HL-60 (cell line): Measurements from ENCODE around the gene ALAD.
"Not testable (repeated sequence)": the region's sequence is repeated elsewhere in the genome, so short reads cannot be mapped to it uniquely, and the experiment has no call there.

Experiments used
- DNase-seq, 2 experiments: peaks; one replicate each; pipeline ENCODE4 v3.0.0-alpha.2; 2010 to 2020; ENCODE audit warnings: low read depth in 1 of 2, low spot score in 1 of 2
- H3K27ac ChIP-seq: fragments of 250-450 bp; sonication (Bioruptor Pico); replicated peaks from 2 replicates; pipeline ENCODE4 v1.5.1; 2020; ENCODE audit warnings: mild to moderate bottlenecking, moderate library complexity
- H3K27me3 ChIP-seq: fragments of 250-450 bp; sonication (Bioruptor Pico); 2 replicates; pipeline ENCODE4 v1.5.1; 2021; ENCODE audit warnings: mild to moderate bottlenecking, moderate library complexity; ENCODE audit not compliant: insufficient read depth, poor library complexity, severe bottlenecking
- H3K4me3 ChIP-seq: replicated peaks from 2 replicates; pipeline ENCODE4 v1.5.1; 2011; ENCODE audit warnings: mild to moderate bottlenecking, control low read depth, low read length; ENCODE audit not compliant: insufficient read depth
- GABPA ChIP-seq: IDR thresholded peaks from 2 replicates; pipeline ENCODE4 v1.6.1; 2012; ENCODE audit warnings: low read depth
- POLR2AphosphoS5 ChIP-seq: IDR thresholded peaks from 2 replicates; pipeline ENCODE4 v1.6.1; 2012; ENCODE audit warnings: low read depth
- SPI1 ChIP-seq: IDR thresholded peaks from 2 replicates; pipeline ENCODE4 v1.6.1; 2012; ENCODE audit warnings: low read depth, mild to moderate bottlenecking, borderline replicate concordance
- TF ChIP-seq, protein P1 (sequence below): IDR thresholded peaks from one replicate; pipeline ENCODE4 v1.5.1; 2011; ENCODE audit warnings: low read length, control low read depth, inconsistent platforms; ENCODE audit not compliant: insufficient read depth
- TF ChIP-seq, protein P2 (sequence below): IDR thresholded peaks from 2 replicates; pipeline ENCODE4 v1.6.1; 2012; ENCODE audit warnings: low read depth; ENCODE audit not compliant: insufficient replicate concordance

ALAD gene

DNA sequence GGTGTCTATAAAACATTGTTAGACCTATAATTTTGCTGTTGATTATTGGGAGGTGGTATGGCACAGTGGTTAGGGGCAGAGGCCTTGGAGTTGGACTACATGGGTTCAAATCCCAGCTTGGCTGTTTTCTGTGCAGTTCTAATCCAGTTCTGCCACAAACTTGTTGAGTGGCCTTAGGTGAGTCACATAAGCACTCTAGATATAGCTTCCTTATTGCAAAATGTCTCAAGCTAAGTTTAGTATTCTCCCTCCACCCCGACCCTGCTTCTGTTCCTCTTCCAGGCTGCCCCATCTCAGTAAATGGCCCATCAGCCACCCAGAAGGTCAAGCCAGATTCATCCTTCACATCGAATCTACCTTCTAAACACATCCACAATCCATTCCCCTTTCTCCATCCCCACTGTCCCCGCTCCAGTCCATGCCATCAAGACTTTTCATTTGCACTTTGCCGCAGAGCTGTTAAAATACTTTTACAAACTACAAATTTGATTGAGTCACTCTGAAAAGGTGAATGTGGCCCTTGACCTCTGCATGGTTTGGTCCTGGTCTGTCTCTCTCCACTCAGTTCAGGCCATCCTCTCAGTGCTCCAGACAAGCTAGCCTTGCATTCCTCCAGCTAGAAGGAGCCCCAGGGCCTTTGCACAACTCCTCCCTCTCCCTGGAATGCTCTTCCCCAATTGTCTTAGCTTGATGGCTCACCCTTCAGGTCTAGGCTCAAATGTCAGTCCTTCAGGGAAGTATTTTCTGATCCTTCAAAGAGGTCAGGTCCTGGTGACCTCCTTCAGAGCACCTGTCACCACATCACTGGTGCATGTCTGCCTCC, 14.3 kb downstream of the ALAD start:
- H3K27ac ChIP-seq = no peak overlapping the region
- no peaks in the 10 kb centered on the region for H3K27me3 ChIP-seq
- no peak overlapping the region for H3K4me3 ChIP-seq
- DNase-seq = no peak
- TF ChIP-seq, protein P1, sequence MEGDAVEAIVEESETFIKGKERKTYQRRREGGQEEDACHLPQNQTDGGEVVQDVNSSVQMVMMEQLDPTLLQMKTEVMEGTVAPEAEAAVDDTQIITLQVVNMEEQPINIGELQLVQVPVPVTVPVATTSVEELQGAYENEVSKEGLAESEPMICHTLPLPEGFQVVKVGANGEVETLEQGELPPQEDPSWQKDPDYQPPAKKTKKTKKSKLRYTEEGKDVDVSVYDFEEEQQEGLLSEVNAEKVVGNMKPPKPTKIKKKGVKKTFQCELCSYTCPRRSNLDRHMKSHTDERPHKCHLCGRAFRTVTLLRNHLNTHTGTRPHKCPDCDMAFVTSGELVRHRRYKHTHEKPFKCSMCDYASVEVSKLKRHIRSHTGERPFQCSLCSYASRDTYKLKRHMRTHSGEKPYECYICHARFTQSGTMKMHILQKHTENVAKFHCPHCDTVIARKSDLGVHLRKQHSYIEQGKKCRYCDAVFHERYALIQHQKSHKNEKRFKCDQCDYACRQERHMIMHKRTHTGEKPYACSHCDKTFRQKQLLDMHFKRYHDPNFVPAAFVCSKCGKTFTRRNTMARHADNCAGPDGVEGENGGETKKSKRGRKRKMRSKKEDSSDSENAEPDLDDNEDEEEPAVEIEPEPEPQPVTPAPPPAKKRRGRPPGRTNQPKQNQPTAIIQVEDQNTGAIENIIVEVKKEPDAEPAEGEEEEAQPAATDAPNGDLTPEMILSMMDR = no peak
- TF ChIP-seq GABPA = no peak

DNA sequence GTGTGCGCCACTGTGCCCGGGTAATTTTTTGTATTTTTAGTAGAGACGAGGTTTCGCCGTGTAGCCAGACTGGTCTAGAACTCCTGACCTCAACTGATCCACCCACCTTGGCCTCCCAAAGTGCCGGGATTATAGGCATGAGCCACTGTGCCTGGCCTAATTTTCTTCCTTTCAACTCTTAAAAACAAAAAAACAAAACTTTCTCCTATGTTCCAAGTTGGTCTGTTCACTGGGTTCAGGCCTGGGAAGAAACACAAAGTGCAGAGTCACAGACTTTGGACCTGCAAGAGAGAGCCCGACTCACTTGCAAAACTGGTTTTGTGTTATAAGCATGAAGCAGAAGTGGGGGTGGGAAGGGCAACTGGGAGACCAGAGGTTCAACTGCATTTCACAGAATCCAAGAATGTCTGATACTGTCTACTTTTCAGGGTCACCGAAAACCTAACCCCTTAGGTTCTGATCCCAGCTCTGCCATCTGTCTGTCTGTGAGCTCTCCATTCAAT, 19.1 kb downstream of the ALAD start:
- no peak overlapping the region for H3K27ac ChIP-seq
- peak in 1 of 2 experiments; percentile 26 for DNase-seq
- TF ChIP-seq, protein P1 = no peak
- TF ChIP-seq POLR2AphosphoS5 = no peak
- no peak for TF ChIP-seq SPI1
- TF ChIP-seq, protein P2, sequence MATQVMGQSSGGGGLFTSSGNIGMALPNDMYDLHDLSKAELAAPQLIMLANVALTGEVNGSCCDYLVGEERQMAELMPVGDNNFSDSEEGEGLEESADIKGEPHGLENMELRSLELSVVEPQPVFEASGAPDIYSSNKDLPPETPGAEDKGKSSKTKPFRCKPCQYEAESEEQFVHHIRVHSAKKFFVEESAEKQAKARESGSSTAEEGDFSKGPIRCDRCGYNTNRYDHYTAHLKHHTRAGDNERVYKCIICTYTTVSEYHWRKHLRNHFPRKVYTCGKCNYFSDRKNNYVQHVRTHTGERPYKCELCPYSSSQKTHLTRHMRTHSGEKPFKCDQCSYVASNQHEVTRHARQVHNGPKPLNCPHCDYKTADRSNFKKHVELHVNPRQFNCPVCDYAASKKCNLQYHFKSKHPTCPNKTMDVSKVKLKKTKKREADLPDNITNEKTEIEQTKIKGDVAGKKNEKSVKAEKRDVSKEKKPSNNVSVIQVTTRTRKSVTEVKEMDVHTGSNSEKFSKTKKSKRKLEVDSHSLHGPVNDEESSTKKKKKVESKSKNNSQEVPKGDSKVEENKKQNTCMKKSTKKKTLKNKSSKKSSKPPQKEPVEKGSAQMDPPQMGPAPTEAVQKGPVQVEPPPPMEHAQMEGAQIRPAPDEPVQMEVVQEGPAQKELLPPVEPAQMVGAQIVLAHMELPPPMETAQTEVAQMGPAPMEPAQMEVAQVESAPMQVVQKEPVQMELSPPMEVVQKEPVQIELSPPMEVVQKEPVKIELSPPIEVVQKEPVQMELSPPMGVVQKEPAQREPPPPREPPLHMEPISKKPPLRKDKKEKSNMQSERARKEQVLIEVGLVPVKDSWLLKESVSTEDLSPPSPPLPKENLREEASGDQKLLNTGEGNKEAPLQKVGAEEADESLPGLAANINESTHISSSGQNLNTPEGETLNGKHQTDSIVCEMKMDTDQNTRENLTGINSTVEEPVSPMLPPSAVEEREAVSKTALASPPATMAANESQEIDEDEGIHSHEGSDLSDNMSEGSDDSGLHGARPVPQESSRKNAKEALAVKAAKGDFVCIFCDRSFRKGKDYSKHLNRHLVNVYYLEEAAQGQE = no peak
- no peak for TF ChIP-seq GABPA
- H3K27me3 ChIP-seq = no peaks in the 10 kb centered on the region
- no peak overlapping the region for H3K4me3 ChIP-seq

DNA sequence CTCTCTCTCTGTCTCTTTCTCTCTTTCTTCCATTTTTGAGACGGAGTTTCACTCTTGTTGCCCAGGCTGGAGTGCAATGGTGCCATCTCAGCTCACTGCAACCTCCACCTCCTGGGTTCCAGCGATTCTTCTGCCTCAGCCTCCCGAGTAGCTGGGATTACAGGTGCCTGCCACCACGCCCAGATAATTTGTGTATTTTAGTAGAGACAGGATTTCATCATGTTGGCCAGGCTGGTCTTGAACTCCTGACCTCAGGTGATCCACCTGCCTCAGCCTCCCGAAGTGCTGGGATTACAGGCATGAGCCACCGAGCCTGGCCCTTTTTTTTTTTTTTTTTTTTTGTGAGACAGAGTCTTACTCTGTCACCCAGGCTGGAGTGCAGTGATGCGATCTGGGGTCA, 19.6 kb downstream of the ALAD start:
- not testable (repeated sequence) for H3K27me3 ChIP-seq, H3K27ac ChIP-seq, H3K4me3 ChIP-seq, DNase-seq

DNA sequence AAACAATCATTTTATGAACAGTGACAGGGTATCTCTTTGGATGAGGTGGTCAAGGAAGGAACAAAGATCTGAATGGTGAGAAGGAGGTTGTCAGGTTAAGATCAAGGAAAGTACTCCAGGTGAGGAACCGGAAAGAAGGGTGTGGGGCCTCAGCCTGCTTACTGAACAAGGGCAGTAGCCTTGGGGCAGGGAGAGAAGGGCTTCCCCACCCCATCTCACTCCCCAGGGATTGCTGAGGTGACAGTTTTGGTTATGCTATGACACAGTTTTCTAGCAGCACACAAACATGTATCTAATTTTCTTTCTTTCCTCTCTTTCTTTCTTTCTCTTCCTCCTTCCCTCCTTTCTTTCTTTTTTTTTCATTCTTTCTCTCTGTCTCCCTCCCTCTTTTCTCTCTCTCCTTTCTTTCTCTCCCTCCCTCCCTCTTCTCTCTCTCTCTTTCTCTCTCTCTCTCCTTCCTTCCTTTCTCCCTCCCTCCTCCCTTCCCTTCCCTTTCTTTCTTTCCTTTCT, 20.2 kb downstream of the ALAD start:
- Histone ChIP-seq H3K4me3 (no peak overlapping the region), H3K27me3 (no peaks in the 10 kb centered on the region), H3K27ac (no peak overlapping the region)
- TF ChIP-seq SPI1 (no peak), POLR2AphosphoS5 (no peak), GABPA (no peak)
- TF ChIP-seq, protein P1 = no peak
- TF ChIP-seq, protein P2 = no peak
- no peak for DNase-seq

DNA sequence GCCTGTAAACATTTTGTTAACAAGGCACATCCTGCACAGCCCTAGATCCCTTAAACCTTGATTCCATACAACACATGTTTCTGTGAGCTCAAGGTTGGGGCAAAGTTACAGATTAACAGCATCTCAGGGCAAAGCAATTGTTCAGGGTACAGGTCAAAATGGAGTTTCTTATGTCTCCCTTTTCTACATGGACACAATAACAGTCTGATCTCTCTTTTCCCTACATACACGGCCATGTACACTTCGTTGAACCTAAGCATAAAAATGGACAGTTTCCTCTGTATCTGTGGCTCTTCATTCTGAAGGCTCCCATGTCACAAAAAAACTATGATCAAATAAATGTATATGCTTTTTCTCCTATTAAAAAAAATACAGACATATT, 21.3 kb downstream of the ALAD start:
- not testable (repeated sequence) for H3K4me3 ChIP-seq, DNase-seq, H3K27me3 ChIP-seq, H3K27ac ChIP-seq
